GM11168 (cell line): ENCODE data around the gene GDNF.
"Not testable (repeated sequence)": the region's sequence is repeated elsewhere in the genome, so short reads cannot be mapped to it uniquely, and the experiment has no call there.

Experiments used
- in situ Hi-C: fragments of 300-500 bp; cut with MboI; formaldehyde crosslinking; loops from one replicate; pipeline ENCODE4 v1.12.0; 2022; ENCODE audit warnings: low sequenced_read_pairs; ENCODE audit not compliant: unreplicated experiment

The GDNF gene

GRCh38 chr5:37825334-37825915 lies 14.4 kb downstream of the GDNF start:
- in situ Hi-C loops = no loop called here

DNA sequence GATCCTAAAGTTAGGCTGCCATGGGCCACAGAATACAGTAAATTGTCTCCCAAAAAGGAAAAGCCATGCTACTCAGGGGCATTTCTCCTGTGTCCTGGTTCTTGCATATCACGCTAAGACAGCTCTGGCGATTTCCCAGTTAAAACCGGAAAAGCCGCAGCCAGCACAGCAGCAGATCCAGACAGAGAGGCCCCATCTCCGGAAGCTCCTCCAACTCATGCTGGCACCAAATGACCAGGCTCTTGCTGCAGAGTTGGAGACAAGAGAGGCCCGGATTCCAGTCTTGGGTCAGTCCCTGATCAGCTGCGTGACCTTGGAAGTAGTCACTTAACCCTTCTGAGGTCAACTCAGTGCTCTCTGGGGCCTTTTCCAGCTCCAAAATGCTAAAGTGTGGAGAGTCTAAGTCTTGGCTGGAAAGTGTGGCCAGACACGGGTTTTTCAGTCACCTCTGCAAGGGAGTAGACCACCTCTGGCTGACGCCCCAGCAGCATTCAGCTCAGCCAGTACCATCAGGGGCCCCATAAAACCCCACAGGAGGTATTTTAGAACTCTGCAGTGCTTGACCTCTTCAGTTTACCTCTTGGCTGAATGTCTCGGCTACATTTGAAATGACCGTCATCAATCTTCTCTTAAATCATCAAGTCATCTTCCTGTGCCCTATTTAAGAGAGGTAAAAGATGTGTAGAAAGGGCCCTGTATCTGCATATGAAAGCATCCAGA lies 16.2 kb downstream of the GDNF start:
- in situ Hi-C loops = no loop called here

- in situ Hi-C loops = no loop called here
These were observed 23.0 kb downstream of the GDNF start for GRCh38 chr5:37816883-37817282.

DNA sequence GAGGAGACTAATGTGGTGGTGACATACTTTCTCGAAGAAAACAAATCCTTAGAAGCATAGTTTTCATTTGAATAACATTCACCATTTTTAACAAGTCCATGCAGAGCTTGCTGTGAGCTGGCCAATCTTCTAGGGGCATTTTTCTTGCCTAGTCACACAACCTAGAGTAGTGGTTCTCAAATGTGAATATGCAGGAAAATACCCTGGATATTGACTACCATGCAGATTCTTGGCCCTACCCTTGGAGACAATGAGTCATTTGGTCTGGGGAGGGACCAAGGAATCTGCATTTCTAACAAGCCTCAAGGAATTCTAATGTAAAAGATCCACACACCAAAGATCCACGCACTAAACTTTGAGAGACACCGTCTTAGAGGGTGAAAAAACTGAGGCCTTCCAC lies 23.5 kb downstream of the GDNF start:
- in situ Hi-C loops = no loop called here

DNA sequence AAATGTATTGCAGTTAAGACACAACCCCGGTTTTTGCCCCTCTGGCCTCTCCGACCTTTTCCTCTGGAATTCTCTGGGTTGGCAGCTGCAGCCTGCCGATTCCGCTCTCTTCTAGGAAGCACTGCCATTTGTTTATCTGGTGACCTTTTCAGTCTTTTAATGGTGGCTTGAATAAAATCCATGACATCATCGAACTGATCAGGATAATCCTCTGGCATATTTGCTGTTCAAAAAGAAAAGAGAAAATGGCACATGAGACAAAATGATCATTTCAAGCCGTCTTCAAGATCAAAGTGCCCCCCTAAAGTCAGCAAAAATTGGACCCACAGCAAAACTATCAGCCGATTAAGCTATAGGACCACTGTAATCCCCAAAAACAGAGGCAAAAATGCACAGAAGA lies 23.9 kb downstream of the GDNF start:
- in situ Hi-C loops = no loop called here

GRCh38 chr5:37814699-37815098 lies 25.1 kb downstream of the GDNF start:
- in situ Hi-C loops = no loop called here

- in situ Hi-C loops = no loop called here
These were observed 27.5 kb downstream of the GDNF start for GRCh38 chr5:37812365-37812764.

- in situ Hi-C loops = no loop called here
These were observed 28.0 kb downstream of the GDNF start for GRCh38 chr5:37811866-37812265.

DNA sequence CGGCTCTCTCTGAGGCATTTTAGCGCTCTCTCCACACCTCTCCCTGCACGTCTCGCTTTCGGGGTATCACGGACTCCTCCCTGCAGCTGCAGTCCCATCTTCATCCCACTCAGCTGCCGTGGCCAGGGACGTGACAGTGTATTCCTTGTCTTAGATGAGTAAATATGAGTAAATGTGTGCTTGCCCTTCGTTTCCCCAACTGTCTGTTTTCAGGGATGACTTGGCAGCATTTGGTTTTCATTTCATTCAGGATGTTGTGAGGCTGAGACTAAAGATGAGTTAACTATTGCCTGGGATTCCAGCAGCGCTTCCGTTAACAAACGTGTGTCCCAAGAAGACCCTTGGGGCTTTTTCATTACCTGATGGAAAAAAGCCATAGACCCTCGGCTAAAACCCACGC lies 29.5 kb downstream of the GDNF start:
- in situ Hi-C loops = no loop called here

DNA sequence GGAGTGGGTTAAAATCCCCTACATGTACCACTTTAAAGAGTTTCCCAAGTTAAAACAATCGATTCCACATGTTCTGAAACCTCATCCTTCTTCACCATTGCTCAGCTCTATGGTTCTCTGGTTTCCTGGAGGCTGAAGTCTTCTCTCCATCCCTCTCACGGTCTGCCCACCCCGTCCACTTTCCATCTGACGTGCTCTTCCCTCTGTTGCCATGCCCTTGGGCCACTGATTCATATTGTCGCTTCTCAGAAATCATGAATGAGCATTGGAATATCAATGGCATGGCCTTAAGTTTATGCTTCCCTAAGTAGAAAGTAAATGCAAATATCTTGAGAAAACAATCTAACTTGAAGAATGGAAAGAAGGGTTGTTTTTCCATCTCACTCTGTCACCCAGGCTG lies 30.9 kb downstream of the GDNF start:
- in situ Hi-C loops = no loop called here

GRCh38 chr5:37807621-37808301 lies 32.1 kb downstream of the GDNF start:
- in situ Hi-C loops = no loop called here

- in situ Hi-C loops = no loop called here
These were observed 32.8 kb downstream of the GDNF start for GRCh38 chr5:37807015-37807414.

DNA sequence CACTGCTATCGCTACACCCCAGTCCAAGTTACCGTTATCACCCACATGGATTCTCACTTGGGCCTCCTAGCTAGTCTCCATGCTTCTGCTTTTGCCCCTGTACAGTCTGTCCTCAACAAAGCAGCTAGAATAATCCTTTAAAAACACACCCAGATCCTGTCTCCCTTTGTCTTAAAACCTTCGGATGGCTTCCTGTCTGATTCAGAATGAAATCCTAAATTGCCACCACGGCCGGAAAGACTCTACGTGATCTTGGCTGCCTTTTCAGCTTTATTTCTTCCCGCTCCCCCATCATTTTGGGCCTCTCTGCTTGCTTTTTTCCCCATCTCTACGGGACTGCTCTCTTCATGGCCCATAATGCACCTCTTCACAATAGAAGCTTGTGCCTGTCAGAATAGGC lies 33.4 kb downstream of the GDNF start:
- in situ Hi-C loops = no loop called here

- in situ Hi-C loops = no loop called here
These were observed 33.8 kb downstream of the GDNF start for GRCh38 chr5:37806016-37806415.

GRCh38 chr5:37804401-37804800 lies 35.4 kb downstream of the GDNF start:
- in situ Hi-C loops = no loop called here

GRCh38 chr5:37803487-37803886 lies 36.4 kb downstream of the GDNF start:
- in situ Hi-C loops = no loop called here

GRCh38 chr5:37801521-37801920 lies 38.3 kb downstream of the GDNF start:
- in situ Hi-C loops = no loop called here

- in situ Hi-C loops = no loop called here
These were observed 39.9 kb downstream of the GDNF start for GRCh38 chr5:37799865-37800421.

DNA sequence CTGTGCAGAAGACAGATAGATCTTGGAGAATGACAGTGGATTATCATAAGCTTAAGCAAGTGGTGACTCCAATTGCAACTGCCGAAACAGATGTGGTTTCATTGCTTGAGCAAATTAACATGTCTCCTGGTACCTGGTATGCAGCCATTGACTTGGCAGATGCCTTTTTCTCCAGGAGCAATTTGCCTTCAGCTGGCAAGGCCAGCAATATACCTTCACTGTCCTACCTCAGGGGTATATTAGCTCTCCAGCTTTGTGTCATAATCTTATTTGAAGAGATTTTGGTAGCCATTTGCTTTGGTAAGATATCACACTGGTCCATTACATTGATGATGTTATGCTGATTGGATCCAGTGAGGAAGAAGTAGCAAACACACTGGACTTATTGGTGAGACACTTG lies 43.4 kb downstream of the GDNF start:
- in situ Hi-C loops = not testable (repeated sequence)

DNA sequence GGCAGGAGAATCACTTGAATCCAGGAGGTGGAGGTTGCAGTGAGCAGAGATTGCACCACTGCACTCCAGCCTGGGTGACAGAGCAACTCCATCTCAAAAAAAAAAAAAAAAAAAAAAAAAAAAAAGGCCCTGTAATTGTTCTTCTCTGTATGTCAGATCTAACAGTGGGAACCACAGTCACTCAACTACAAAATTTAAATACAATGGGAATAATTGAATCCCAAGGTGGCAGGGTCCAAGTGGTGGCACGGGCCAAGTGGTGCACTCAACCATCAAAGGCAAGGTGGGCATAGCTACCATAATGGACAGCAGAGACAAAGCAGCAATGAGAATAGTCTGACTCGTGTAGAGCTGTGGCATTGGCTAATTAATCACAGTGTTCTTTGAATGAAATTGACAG lies 44.5 kb downstream of the GDNF start:
- in situ Hi-C loops = not testable (repeated sequence)

- in situ Hi-C loops = no loop called here
These were observed 46.7 kb downstream of the GDNF start for GRCh38 chr5:37792975-37793631.
